Loucy (cell line): ENCODE results near the gene TNIP3.

Source experiments
- CTCF ChIP-seq: fragments of 200-600 bp; sonication (generic); conservative IDR thresholded peaks from 2 replicates; pipeline ENCODE4 v1.5.1; 2014; ENCODE audit warnings: mild to moderate bottlenecking, antibody characterized with exemption, low read length
- EZH2phosphoT487 ChIP-seq: fragments of 200-600 bp; IDR thresholded peaks from 2 replicates; pipeline ENCODE4 v1.6.1; 2018; ENCODE audit warnings: antibody characterized with exemption, mild to moderate bottlenecking, moderate library complexity, borderline replicate concordance

- TF ChIP-seq CTCF (no peak), EZH2phosphoT487 (no peak)
These were observed 21.8 kb upstream of the TNIP3 start for GRCh38 chr4:121185960-121186359.
